GM18511 (cell line): ENCODE measurements around the gene TRMO.

Experiments
- ATAC-seq: cut with Tn5 transposase; IDR thresholded peaks from one replicate; pipeline ENCODE4 v1.9.1; 2021; ENCODE audit warnings: mild to moderate bottlenecking, moderate library complexity; ENCODE audit not compliant: unreplicated experiment

TRMO gene

GRCh38 chr9:97861148-97861475 lies 61.2 kb downstream of the TRMO start:
- ATAC-seq = no peak

DNA sequence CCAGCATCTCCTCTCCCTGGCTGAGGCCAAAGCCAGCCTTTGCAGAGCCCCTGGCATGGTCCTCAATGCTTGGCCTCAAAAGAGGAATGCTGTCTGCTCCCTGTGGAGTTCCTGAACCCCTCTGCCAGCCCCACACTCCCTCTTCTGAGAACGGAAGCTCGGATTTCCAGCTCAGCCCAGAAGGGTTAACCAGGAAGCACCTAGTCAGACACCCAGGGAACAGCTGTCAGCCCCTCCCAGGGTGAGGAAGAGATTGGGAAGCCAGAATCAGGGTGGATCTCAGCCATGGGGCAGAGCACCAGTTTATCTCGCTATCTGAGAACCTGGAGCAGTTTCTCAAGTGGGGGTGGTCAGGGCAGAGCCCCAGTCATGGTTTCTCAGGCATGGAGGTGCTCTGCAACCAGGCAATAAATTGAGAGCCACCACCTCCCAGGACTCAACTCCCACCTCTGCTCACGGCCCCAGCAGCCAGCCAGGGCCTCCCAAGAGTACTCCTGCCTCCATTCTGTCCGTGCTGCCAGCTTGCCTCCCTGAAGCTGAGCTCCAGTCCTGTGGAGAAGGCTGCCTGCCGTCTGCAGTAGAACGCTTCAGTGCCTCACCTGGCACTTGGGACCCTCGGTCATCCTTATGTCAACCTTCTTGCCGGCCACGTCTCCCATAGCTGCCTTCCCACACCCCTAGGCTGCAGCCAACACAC lies 61.7 kb downstream of the TRMO start:
- ATAC-seq = no peak

GRCh38 chr9:97859346-97859745 lies 63.0 kb downstream of the TRMO start:
- ATAC-seq = no peak

GRCh38 chr9:97858826-97859225 lies 63.5 kb downstream of the TRMO start:
- ATAC-seq = no peak

DNA sequence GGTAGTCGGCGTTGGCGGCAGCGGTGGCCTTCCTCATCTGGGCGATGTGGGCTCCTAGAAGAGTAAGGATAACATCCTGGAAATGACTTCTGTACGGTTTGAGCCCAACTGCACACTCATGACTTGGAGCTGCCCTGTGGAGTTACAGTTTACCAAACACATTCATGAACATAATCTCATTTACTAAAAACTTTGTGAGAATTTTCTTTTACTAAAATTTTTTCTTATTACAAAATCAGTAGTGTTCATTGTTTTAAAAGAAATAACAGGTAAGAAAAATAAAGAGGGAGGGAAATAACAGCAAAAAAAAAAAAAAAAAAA lies 63.9 kb downstream of the TRMO start:
- ATAC-seq = no peak

DNA sequence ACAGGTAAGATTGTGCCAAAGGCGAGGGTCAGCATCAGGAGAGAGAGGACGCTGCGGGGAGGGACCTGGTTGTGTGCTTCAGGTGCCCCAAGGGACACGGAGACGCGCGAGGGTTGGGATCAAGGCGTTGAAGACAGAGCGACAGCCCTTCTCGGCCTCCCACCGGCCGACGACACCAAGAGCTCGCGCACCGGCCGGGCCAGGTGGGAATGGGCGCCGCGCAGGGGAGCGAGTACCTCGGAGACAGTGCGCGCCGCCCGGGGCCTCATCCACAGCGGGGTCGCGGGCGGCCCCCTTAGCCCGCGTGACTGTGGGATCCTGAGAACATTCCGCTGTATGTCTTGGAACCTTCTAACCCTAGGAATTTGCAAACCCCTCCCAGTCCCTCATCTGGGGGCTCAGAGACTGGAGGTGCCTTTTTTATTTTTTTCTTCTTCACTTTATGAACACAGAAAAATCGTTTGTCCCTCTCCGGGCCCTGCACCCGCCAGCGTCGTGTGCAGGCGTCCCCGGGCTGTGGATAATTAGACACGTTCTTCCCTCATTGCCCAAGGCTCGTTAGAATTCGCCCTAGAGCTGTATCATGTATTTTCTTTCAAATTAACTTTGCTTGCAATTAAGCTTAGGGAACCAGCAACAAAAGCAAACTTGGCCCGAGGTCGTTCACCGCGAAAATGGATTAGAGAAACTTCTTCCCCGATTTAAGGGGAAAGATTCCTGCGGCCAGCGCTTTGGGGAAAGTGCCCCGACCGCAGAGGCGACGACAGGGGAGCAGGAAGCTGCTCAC lies 64.5 kb downstream of the TRMO start:
- ATAC-seq = no peak

DNA sequence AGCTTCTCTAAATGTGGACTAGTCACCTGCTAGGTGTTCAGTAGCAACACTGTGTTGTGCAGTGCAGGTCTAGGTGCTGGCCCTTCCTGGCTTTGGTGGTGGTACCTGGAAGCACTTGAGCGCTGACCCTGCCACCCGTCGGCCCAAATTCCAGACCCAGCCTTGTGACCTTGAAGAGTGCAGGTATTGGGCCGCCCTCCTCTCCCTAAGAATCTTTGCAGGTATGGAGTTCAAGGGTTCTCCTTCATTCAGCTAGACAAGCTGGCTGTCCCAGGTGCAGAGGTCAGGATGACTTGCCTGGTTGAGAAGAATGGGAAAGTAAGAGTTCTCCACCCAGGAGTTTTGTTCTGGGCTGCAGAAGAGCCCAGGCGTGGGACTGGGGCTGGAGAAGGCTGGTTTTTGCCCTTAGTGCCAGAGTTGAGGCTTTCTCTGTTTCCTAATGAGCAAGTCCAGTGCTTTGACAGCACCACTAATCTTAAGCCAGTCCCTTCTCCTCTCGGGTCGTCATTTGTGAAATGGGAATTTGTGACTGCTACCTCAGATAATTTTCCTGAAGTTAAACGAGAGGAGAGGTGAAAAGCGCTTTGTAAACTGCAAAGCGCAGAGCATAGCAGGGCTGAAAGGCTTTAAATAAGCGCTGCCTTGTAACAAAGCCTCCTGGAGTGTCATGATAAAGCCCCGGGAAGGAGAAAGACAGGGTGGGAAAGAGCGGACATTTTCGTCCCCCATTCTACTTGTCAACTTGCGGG lies 65.3 kb downstream of the TRMO start:
- no peak for ATAC-seq

DNA sequence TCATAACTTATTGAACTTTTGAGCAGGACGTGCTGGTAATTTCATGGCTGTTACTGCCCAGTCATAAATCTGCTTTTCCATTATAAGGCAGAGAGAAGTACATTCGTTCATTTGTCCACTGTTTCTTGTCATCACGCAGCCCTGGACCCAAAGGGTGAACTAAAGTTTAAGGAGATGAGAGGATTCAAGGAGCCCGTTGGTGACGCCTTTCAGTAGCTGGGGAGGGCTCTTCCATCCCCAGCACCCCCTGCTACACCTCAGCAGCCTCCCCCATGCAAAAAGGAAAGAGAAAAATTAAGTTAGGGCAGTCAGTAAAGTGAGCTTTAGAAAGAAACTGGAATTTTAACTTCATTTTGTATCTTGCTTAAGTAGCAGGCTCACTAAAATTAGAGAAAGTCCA lies 66.4 kb downstream of the TRMO start:
- no peak for ATAC-seq

DNA sequence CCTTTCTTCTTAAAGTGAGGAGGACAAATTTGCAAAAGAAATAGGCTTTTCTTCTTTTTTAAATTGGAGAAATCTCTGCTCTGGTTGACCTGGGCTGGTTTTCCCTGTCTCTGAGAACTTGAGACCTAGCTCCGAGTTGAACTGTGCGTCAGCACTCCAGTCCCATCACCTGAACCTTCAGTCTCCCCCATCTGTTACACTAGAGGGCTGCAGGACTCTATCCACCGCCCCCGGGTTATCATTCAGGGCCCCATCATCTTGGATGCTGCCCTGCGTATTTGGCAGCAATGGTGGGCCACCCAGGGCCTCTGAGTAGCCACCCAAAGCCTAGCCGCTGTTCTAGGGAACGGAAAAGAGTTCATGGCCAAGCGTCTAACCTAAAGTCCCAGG lies 66.8 kb downstream of the TRMO start:
- no peak for ATAC-seq

- ATAC-seq = no peak
Measured at GRCh38 chr9:97854696-97855485, 67.4 kb downstream of the TRMO start.
